K562 (cell line): ENCODE measurements around the gene APPBP2. TPM values are rescaled to one million over a fixed set of nuclear protein-coding genes. Genes with fewer than 3 reads are reported as not detected.

Experiments used
- ATF7 ChIP-seq: fragments of 450-650 bp; IDR thresholded peaks from 2 replicates; pipeline ENCODE4 v1.7.1; 2014; ENCODE audit warnings: mild to moderate bottlenecking, moderate library complexity
- CHD4 ChIP-seq: fragments of 200-600 bp; sonication (generic); IDR thresholded peaks from 3 replicates; pipeline ENCODE4 v1.6.1; 2012; ENCODE audit warnings: low read depth, mild to moderate bottlenecking, mixed read lengths, low read length, inconsistent platforms; ENCODE audit not compliant: insufficient read depth, insufficient replicate concordance, poor library complexity, severe bottlenecking
- DNMT1 ChIP-seq: fragments of 450-650 bp; IDR thresholded peaks from 2 replicates; pipeline ENCODE4 v1.6.1; 2016; ENCODE audit warnings: antibody characterized with exemption, mild to moderate bottlenecking
- HDAC6 ChIP-seq: IDR thresholded peaks from 2 replicates; pipeline ENCODE4 v1.6.1; 2012; ENCODE audit warnings: low read depth, mild to moderate bottlenecking, control low read depth, inconsistent platforms, low read length, moderate library complexity
- JUND ChIP-seq, 2 experiments: IDR thresholded peaks; 2 replicates in 1 of 2; 3 replicates in 1 of 2; pipeline ENCODE4 v1.6.1; 2011; ENCODE audit warnings: borderline replicate concordance in 2 of 2, low read depth in 2 of 2, low read length in 2 of 2, improper control_type of control experiment in 1 of 2, missing biosample characterization in 1 of 2, missing genetic modification characterization in 1 of 2, missing genetic modification reagents in 1 of 2
- MBD2 ChIP-seq: sonication (generic); IDR thresholded peaks from 2 replicates; pipeline ENCODE4 v1.6.1; 2016; ENCODE audit warnings: low read depth, borderline replicate concordance
- RB1 ChIP-seq: fragments of 450-650 bp; IDR thresholded peaks from 2 replicates; pipeline ENCODE4 v1.6.1; 2017; ENCODE audit warnings: low read depth, mild to moderate bottlenecking
- SIX5 ChIP-seq, 2 experiments: IDR thresholded peaks; 2 replicates each; pipeline ENCODE4 v1.6.1; 2011; ENCODE audit warnings: low read length in 2 of 2, borderline replicate concordance in 1 of 2, low read depth in 1 of 2, mild to moderate bottlenecking in 1 of 2, moderate library complexity in 1 of 2; ENCODE audit not compliant: insufficient read depth in 1 of 2
- TEAD1 ChIP-seq, 2 experiments: fragments of 450-650 bp in 1 of 2; sonication (generic) in 1 of 2; formaldehyde crosslinking; IDR thresholded peaks; 2 replicates each; pipeline versions ENCODE4 v1.4.0 to v1.8.0; 2020 to 2022; ENCODE audit warnings: mild to moderate bottlenecking in 2 of 2, missing genetic modification reagents in 1 of 2
- U2AF1 ChIP-seq: fragments of 200-400 bp; formaldehyde crosslinking; optimal IDR thresholded peaks from 2 replicates; pipeline ENCODE3; 2017; ENCODE audit warnings: mild to moderate bottlenecking, low read depth, low read length, moderate library complexity
- USF1 ChIP-seq: sonication (generic); formaldehyde crosslinking; IDR thresholded peaks from 2 replicates; pipeline ENCODE4 v1.9.0; 2022; ENCODE audit warnings: mild to moderate bottlenecking, missing genetic modification reagents
- YBX1 ChIP-seq: fragments of 450-650 bp; IDR thresholded peaks from 2 replicates; pipeline ENCODE4 v1.7.1; 2016; ENCODE audit warnings: mild to moderate bottlenecking
- ZNF239 ChIP-seq: fragments of 250-450 bp; sonication (Bioruptor Pico); IDR thresholded peaks from 2 replicates; pipeline ENCODE4 v1.4.0; 2020; ENCODE audit warnings: mild to moderate bottlenecking
- ZNF778 ChIP-seq: fragments of 450-650 bp; formaldehyde crosslinking; IDR thresholded peaks from 2 replicates; pipeline ENCODE4 v1.4.0; 2020; ENCODE audit warnings: mild to moderate bottlenecking, moderate library complexity
- polyA plus RNA-seq, 8 experiments: library from polyadenylated mRNA; depleted of rRNA in 4 of 8; stranded (reverse) in 5 of 8; unstranded in 3 of 8; fragments of >200 nt; fragmentation: Nextera tagmentation in 2 of 8; fragmentation: Illumina TruSeq in 1 of 8; extraction: Ambion mirVana in 2 of 8; extraction: Trizol in 1 of 8; gene quantifications; 2 replicates each; pipeline versions ENCODE4 v1.2.1 to v1.2.3, GENCODE V29; 2011 to 2014; ENCODE audit warnings: inconsistent platforms in 1 of 8, missing spikeins in 1 of 8
- total RNA-seq, 7 experiments: library from RNA; depleted of rRNA in 6 of 7; stranded (reverse); fragments of >200 nt in 6 of 7; fragmentation: Illumina TruSeq in 2 of 7; extraction: Trizol in 2 of 7; gene quantifications; 2 replicates each; pipeline versions ENCODE4 v1.2.1 to v1.2.3, GENCODE V29; 2011 to 2021; ENCODE audit warnings: low replicate concordance in 1 of 7
- TF ChIP-seq, protein P1 (sequence below): fragments of 450-650 bp; formaldehyde crosslinking; IDR thresholded peaks from 2 replicates; pipeline ENCODE4 v1.4.0; 2020; ENCODE audit warnings: mild to moderate bottlenecking
- TF ChIP-seq, protein P2 (sequence below): sonication (generic); formaldehyde crosslinking; IDR thresholded peaks from 2 replicates; pipeline ENCODE4 v1.4.0; 2020; ENCODE audit warnings: mild to moderate bottlenecking, missing genetic modification reagents
- TF ChIP-seq, protein P3 (sequence below): fragments of 450-650 bp; IDR thresholded peaks from 2 replicates; pipeline ENCODE4 v1.6.1; 2016; ENCODE audit warnings: antibody characterized with exemption

The APPBP2 gene
- total and polyA plus RNA-seq, 9 of the 15 experiments (the other 6 are each of a cell fraction or from before 2014, with no cell fraction given): 2.7 to 16.8 (median 6.9) TPM

DNA sequence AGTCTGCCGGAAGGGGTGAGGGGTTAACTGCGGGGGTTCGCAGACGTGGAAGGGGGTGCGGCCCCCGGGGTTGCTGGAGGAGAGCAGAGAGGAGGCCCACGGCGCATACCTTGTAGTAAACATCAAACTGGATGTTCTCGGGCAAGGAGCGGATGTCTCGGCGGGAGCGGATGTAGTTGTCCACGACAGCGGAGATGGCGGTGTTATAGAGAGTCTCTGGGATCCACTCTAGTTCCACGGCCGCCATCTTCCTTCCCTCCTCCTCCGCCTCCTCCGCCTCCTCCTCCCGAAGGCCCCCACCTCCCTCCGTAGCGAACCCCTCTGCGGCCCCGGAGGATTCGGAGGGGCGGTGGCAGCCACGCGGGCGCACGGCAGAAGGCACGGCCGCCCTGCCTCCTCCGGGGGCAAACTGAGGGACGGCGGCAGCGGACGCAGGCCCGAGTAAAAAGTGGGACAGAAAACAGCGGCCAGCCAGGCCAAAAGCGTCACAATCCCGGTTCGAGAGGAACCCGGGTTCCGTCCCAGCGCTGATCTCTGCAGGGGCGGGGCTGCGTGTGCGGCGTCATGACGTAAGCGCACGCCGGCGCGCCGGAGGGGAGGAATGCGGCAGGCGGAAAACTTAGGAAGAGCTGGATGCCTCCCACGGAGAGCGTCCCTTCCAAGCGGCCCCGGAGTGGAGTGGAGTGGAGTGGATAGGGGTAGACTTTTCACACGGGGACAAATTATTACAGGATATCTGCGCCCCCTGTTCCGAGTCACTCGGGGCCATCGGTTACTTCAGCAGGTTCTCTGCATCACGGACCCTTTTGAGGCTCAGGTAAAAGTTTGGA lies at the start of gene APPBP2 (continued):
- TF ChIP-seq TEAD1 (CRISPR knock-in tag; IDR thresholded peaks at IDR 0.05) (peak in 1 of 2 experiments; percentile 92; a peak in 1 of 4 replicates), U2AF1 (no peak), HDAC6 (no peak), CHD4 (no peak), RB1 (peak; percentile 25), MBD2 (peak; percentile 62; the same call in 1 of the 2 replicates), ATF7 (peak; percentile 95), ZNF778 (CRISPR knock-in tag) (no peak), ZNF239 (CRISPR knock-in tag) (no peak), DNMT1 (no peak), USF1 (CRISPR knock-in tag) (peak; percentile 25; the same call in 1 of the 2 replicates), JUND (IDR thresholded peaks at IDR 0.05; ENCODE audit: borderline replicate concordance, low read depth, low read length) (peak; percentile 66), JUND (tag; IDR thresholded peaks at IDR 0.05; ENCODE audit: borderline replicate concordance, low read depth, low read length) (peak; percentile 75; the same call in 2 of the 3 replicates), SIX5 (IDR thresholded peaks at IDR 0.05; ENCODE audit: borderline replicate concordance in 1 of 2, insufficient read depth in 1 of 2, low read depth in 1 of 2, low read length in 2 of 2) (no peak), YBX1 (no peak)
- TF ChIP-seq, protein P1, sequence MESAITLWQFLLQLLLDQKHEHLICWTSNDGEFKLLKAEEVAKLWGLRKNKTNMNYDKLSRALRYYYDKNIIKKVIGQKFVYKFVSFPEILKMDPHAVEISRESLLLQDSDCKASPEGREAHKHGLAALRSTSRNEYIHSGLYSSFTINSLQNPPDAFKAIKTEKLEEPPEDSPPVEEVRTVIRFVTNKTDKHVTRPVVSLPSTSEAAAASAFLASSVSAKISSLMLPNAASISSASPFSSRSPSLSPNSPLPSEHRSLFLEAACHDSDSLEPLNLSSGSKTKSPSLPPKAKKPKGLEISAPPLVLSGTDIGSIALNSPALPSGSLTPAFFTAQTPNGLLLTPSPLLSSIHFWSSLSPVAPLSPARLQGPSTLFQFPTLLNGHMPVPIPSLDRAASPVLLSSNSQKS (CRISPR knock-in tag): no peak
- TF ChIP-seq, protein P2, sequence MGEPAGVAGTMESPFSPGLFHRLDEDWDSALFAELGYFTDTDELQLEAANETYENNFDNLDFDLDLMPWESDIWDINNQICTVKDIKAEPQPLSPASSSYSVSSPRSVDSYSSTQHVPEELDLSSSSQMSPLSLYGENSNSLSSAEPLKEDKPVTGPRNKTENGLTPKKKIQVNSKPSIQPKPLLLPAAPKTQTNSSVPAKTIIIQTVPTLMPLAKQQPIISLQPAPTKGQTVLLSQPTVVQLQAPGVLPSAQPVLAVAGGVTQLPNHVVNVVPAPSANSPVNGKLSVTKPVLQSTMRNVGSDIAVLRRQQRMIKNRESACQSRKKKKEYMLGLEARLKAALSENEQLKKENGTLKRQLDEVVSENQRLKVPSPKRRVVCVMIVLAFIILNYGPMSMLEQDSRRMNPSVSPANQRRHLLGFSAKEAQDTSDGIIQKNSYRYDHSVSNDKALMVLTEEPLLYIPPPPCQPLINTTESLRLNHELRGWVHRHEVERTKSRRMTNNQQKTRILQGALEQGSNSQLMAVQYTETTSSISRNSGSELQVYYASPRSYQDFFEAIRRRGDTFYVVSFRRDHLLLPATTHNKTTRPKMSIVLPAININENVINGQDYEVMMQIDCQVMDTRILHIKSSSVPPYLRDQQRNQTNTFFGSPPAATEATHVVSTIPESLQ (CRISPR knock-in tag): no peak; the same call in 1 of the 2 replicates
- TF ChIP-seq, protein P3, sequence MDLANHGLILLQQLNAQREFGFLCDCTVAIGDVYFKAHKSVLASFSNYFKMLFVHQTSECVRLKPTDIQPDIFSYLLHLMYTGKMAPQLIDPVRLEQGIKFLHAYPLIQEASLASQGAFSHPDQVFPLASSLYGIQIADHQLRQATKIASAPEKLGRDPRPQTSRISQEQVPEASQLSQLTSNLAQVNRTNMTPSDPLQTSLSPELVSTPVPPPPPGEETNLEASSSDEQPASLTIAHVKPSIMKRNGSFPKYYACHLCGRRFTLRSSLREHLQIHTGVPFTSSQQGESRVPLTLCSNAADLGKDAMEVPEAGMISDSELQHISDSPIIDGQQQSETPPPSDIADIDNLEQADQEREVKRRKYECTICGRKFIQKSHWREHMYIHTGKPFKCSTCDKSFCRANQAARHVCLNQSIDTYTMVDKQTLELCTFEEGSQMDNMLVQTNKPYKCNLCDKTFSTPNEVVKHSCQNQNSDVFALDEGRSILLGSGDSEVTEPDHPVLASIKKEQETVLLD: peak; percentile 98
